Neural progenitor cell (in vitro differentiated cells): ENCODE results near the gene GDPD5. TPM values are rescaled to one million over a fixed set of nuclear protein-coding genes. Genes with fewer than 3 reads are reported as not detected.

Source experiments
- DNase-seq: peaks from one replicate; pipeline ENCODE4 v3.0.0-alpha.2; 2016; ENCODE audit warnings: low spot score
- H2AFZ ChIP-seq: fragments of 200-600 bp; sonication (generic); replicated peaks from 2 replicates; pipeline ENCODE4 v1.6.1; 2016; ENCODE audit warnings: antibody characterized with exemption
- H3F3A ChIP-seq: fragments of 200-600 bp; sonication (generic); 2 replicates; pipeline ENCODE4 v1.6.1; 2016; ENCODE audit warnings: antibody characterized with exemption, low read depth
- H3K27ac ChIP-seq: fragments of 200-600 bp; sonication (generic); 2 replicates; pipeline ENCODE4 v1.5.1; 2016; ENCODE audit warnings: mild to moderate bottlenecking
- H3K27me3 ChIP-seq: fragments of 200-600 bp; sonication (generic); 2 replicates; pipeline ENCODE4 v1.6.1; 2016; ENCODE audit warnings: mild to moderate bottlenecking, moderate library complexity
- H3K36me3 ChIP-seq: fragments of 200-600 bp; sonication (generic); 2 replicates; pipeline ENCODE4 v1.5.1; 2016
- H3K4me1 ChIP-seq: fragments of 200-600 bp; sonication (generic); 2 replicates; pipeline ENCODE4 v1.6.1; 2016; ENCODE audit warnings: mixed run types
- H3K4me2 ChIP-seq: fragments of 200-600 bp; sonication (generic); 2 replicates; pipeline ENCODE4 v1.6.1; 2016
- H3K4me3 ChIP-seq: fragments of 200-600 bp; sonication (generic); 2 replicates; pipeline ENCODE4 v1.5.1; 2016
- H3K79me2 ChIP-seq: fragments of 200-600 bp; sonication (generic); 2 replicates; pipeline ENCODE4 v1.6.1; 2016; ENCODE audit warnings: low read depth
- H3K9ac ChIP-seq: fragments of 200-600 bp; sonication (generic); 2 replicates; pipeline ENCODE4 v1.6.1; 2016
- H3K9me3 ChIP-seq: fragments of 200-600 bp; sonication (generic); 2 replicates; pipeline ENCODE4 v1.5.1; 2016; ENCODE audit warnings: low read depth
- H4K20me1 ChIP-seq: fragments of 200-600 bp; sonication (generic); 2 replicates; pipeline ENCODE4 v1.6.1; 2016; ENCODE audit warnings: low read depth
- H3K27ac Mint-ChIP-seq: 3 replicates; pipeline ENCODE4 v1.8.0; 2021; ENCODE audit warnings: mixed read lengths
- H3K27me3 Mint-ChIP-seq: 2 replicates; pipeline ENCODE4 v1.8.0; 2022; ENCODE audit warnings: low read depth, mild to moderate bottlenecking, inconsistent platforms, moderate library complexity, mixed read lengths; ENCODE audit not compliant: insufficient read depth
- H3K36me3 Mint-ChIP-seq: 3 replicates; pipeline ENCODE4 v1.8.0; 2021; ENCODE audit warnings: mixed read lengths
- H3K4me1 Mint-ChIP-seq: 3 replicates; pipeline ENCODE4 v1.8.0; 2021; ENCODE audit warnings: mixed read lengths
- H3K4me3 Mint-ChIP-seq: 3 replicates; pipeline ENCODE4 v1.8.0; 2021; ENCODE audit warnings: mild to moderate bottlenecking, moderate library complexity, mixed read lengths
- H3K9me3 Mint-ChIP-seq: 3 replicates; pipeline ENCODE4 v1.8.0; 2020; ENCODE audit warnings: mixed read lengths
- EZH2 ChIP-seq: fragments of 200-600 bp; sonication (generic); IDR thresholded peaks from 2 replicates; pipeline ENCODE4 v1.6.1; 2017; ENCODE audit warnings: antibody characterized with exemption, mild to moderate bottlenecking, moderate library complexity
- EZH2phosphoT487 ChIP-seq: fragments of 200-600 bp; sonication (generic); IDR thresholded peaks from 2 replicates; pipeline ENCODE4 v1.6.1; 2017; ENCODE audit warnings: antibody characterized with exemption
- total RNA-seq: library from RNA; depleted of rRNA; stranded (reverse); fragments of >200 nt; gene quantifications from 2 replicates; pipeline ENCODE4 v1.2.3, GENCODE V29; 2015; ENCODE audit warnings: low replicate concordance
- TF ChIP-seq, protein P1 (sequence below): fragments of 200-600 bp; sonication (generic); IDR thresholded peaks from 2 replicates; pipeline ENCODE4 v1.5.1; 2017; ENCODE audit warnings: antibody characterized with exemption, mild to moderate bottlenecking

GDPD5 gene
- total RNA-seq, 1 donor from 2014 or later, result 11.3 TPM

DNA sequence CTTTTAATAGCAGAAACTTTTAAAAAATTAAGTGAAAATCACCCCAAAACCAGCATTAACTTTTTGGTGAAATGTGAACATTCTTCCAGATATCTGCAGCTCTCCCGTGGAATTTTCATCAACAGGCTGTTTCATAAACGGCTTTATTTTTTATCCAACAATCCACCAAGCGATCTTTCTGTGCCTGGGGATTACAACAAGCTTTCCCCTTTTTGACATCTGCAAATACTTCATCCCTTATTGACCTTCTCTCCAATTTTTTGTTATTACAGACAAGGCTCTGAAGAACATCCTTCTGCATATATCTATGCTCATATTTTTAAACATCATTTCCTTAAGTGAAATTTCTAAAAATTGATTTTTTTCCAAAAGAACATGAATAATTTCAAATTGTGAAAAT lies 30.5 kb upstream of the GDPD5 start:
- Histone ChIP-seq H3F3A (peaks cover 45% of the 10 kb centered on the region), H2AFZ (no peak overlapping the region), H3K36me3 (no peaks in the 10 kb centered on the region), H4K20me1 (no peaks in the 10 kb centered on the region), H3K27ac (no peak overlapping the region), H3K4me3 (no peak overlapping the region), H3K27me3 (no peaks in the 10 kb centered on the region), H3K79me2 (no peaks in the 10 kb centered on the region), H3K9ac (no peak overlapping the region), H3K9me3 (no peaks in the 10 kb centered on the region), H3K4me1 (peaks cover 51% of the 10 kb centered on the region), H3K4me2 (no peak overlapping the region)
- H3K9me3 Mint-ChIP-seq, result no peaks in the 10 kb centered on the region
- H3K4me3 Mint-ChIP-seq, result no peak overlapping the region
- peaks cover 67% of the 10 kb centered on the region for H3K4me1 Mint-ChIP-seq
- peaks cover 8% of the 10 kb centered on the region for H3K27me3 Mint-ChIP-seq
- TF ChIP-seq, protein P1, sequence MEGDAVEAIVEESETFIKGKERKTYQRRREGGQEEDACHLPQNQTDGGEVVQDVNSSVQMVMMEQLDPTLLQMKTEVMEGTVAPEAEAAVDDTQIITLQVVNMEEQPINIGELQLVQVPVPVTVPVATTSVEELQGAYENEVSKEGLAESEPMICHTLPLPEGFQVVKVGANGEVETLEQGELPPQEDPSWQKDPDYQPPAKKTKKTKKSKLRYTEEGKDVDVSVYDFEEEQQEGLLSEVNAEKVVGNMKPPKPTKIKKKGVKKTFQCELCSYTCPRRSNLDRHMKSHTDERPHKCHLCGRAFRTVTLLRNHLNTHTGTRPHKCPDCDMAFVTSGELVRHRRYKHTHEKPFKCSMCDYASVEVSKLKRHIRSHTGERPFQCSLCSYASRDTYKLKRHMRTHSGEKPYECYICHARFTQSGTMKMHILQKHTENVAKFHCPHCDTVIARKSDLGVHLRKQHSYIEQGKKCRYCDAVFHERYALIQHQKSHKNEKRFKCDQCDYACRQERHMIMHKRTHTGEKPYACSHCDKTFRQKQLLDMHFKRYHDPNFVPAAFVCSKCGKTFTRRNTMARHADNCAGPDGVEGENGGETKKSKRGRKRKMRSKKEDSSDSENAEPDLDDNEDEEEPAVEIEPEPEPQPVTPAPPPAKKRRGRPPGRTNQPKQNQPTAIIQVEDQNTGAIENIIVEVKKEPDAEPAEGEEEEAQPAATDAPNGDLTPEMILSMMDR, result no peak
- no peak for TF ChIP-seq EZH2phosphoT487
- TF ChIP-seq EZH2, result no peak
- no peak overlapping the region for H3K27ac Mint-ChIP-seq
- no peak for DNase-seq
- no peaks in the 10 kb centered on the region for H3K36me3 Mint-ChIP-seq

DNA sequence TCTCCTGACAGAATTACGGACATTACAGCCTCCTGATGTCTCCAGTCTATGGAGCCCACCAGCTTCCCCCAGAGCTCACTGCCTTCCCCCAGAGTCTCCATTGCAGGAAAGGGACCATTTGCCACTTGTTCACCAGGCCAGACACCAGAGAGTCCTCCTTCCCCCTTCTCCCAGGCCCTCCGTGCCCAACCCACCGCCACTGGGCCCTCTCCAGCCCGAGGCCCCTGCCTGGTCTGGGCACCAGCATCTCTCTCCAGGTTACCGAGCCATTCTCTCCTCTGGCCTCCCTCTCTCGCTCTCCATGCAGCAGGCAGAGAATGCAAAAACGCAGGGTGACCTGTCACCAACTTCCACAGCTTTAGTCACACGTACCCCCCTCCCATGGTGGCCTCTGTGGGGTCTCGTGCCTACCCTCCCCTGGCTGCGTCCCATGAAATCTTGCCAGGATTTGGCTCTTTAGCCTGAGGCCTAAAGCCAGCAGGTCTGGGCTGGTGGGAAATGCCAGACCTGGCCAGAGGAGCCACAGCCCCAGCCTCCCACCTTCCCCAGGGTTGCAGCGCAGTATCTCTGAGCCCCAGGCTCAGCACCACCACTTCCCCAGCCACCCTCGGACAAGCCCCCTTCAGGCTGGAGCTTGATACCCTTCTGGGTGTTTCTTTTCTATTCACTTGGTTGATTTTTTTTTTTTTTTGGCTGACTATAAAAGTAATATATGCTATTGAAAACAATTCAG lies 29.5 kb upstream of the GDPD5 start:
- Histone ChIP-seq H3F3A (peaks cover 35% of the 10 kb centered on the region), H3K4me2 (no peak overlapping the region), H2AFZ (no peak overlapping the region), H3K27ac (peak overlapping the region; percentile 9), H3K36me3 (no peaks in the 10 kb centered on the region), H4K20me1 (no peaks in the 10 kb centered on the region), H3K9me3 (no peaks in the 10 kb centered on the region), H3K4me3 (no peak overlapping the region), H3K4me1 (peaks cover 44% of the 10 kb centered on the region), H3K27me3 (no peaks in the 10 kb centered on the region), H3K9ac (no peak overlapping the region), H3K79me2 (no peaks in the 10 kb centered on the region)
- peaks cover 8% of the 10 kb centered on the region for H3K27me3 Mint-ChIP-seq
- TF ChIP-seq EZH2phosphoT487 (no peak), EZH2 (no peak)
- TF ChIP-seq, protein P1, result no peak
- no peak for DNase-seq
- peak overlapping the region; percentile 46 for H3K4me3 Mint-ChIP-seq
- peaks cover 56% of the 10 kb centered on the region for H3K4me1 Mint-ChIP-seq
- no peaks in the 10 kb centered on the region for H3K36me3 Mint-ChIP-seq
- H3K27ac Mint-ChIP-seq, result peak overlapping the region; percentile 85
- no peaks in the 10 kb centered on the region for H3K9me3 Mint-ChIP-seq

DNA sequence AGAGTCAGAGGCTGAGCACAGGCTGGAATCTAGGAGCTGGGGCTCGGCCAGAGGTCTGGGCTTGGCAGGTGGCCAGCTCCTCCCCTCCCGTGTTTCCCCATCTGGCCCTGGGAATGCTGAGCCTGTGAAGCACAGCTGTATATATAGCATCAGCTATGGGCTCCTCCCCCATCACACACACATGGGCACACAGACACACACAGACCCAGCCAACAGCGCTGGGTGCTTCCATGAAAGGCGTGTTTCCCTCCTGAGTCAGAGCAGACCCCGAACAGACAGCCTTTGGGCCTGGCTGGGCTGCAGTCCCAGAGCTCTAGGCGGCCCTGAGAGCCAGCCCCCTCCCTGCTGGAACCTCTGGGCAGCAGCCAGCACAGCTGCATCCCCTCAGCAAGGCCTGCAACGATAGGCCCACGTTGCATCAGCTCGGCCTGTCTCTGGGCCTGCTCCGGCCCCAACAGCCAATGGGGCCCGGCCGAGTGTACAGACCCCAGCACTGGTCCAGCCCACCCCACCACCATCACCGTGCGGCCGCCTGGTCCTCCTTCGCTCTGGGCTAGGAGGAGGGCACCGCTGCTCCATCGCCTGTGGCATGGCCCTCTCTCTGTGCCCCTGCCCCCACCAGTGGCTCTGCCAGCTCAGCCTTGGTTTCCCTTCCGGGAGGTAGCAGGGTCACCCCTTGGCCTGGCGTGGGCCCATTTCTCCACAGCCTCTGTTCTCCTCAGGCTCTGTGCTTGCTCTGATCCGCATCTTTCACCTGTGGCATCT lies 28.7 kb upstream of the GDPD5 start:
- no peaks in the 10 kb centered on the region for H3K36me3 Mint-ChIP-seq
- H3K9me3 Mint-ChIP-seq, result no peaks in the 10 kb centered on the region
- peaks cover 48% of the 10 kb centered on the region for H3K4me1 Mint-ChIP-seq
- no peaks in the 10 kb centered on the region for H3K9me3 ChIP-seq
- H3K27me3 ChIP-seq, result no peaks in the 10 kb centered on the region
- DNase-seq, result peak; percentile 91
- peak overlapping the region; percentile 12 for H2AFZ ChIP-seq
- peak overlapping the region; percentile 82 for H3K27ac ChIP-seq
- H3K4me1 ChIP-seq, result peaks cover 37% of the 10 kb centered on the region
- no peaks in the 10 kb centered on the region for H4K20me1 ChIP-seq
- H3K9ac ChIP-seq, result no peak overlapping the region
- TF ChIP-seq EZH2phosphoT487 (no peak), EZH2 (no peak)
- TF ChIP-seq, protein P1, result no peak
- H3K4me3 Mint-ChIP-seq, result peak overlapping the region; percentile 65
- no peaks in the 10 kb centered on the region for H3K36me3 ChIP-seq
- H3F3A ChIP-seq, result peaks cover 27% of the 10 kb centered on the region
- H3K4me3 ChIP-seq, result no peak overlapping the region
- H3K27me3 Mint-ChIP-seq, result peaks cover 8% of the 10 kb centered on the region
- H3K4me2 ChIP-seq, result peak overlapping the region; percentile 32
- H3K79me2 ChIP-seq, result no peaks in the 10 kb centered on the region
- peak overlapping the region; percentile 99 for H3K27ac Mint-ChIP-seq
